SK-N-SH treated with all-trans-retinoic acid at 6 μM for 48 hours (cell line): Measurements from ENCODE around the gene UBA3.

Source experiments
- ATAC-seq: fragments of 200-7000 bp; cut with Tn5 transposase; 3 replicates; pipeline ENCODE4 v1.9.1; 2020; ENCODE audit warnings: mild to moderate bottlenecking, moderate library complexity
- ARNTL ChIP-seq: fragments of 450-650 bp; formaldehyde crosslinking; IDR thresholded peaks from 2 replicates; pipeline ENCODE4 v1.5.0; 2020; ENCODE audit warnings: low read depth, mild to moderate bottlenecking, moderate library complexity, borderline replicate concordance
- BACH2 ChIP-seq: fragments of 250-450 bp; sonication (Bioruptor Pico); IDR thresholded peaks from 2 replicates; pipeline ENCODE4 v1.9.0; 2021; ENCODE audit warnings: mild to moderate bottlenecking, borderline replicate concordance
- CSDC2 ChIP-seq: fragments of 250-450 bp; sonication (Bioruptor Pico); IDR thresholded peaks from 2 replicates; pipeline ENCODE4 v1.5.0; 2020; ENCODE audit warnings: mild to moderate bottlenecking, moderate library complexity
- ESRRG ChIP-seq: fragments of 250-450 bp; sonication (Bioruptor Pico); IDR thresholded peaks from 2 replicates; pipeline ENCODE4 v1.6.1; 2021; ENCODE audit warnings: mild to moderate bottlenecking
- GLIS3 ChIP-seq: fragments of 250-450 bp; sonication (Bioruptor Pico); IDR thresholded peaks from 2 replicates; pipeline ENCODE4 v1.5.0; 2020; ENCODE audit warnings: mild to moderate bottlenecking, moderate library complexity
- PATZ1 ChIP-seq: fragments of 250-450 bp; sonication (Bioruptor Pico); IDR thresholded peaks from 2 replicates; pipeline ENCODE4 v1.8.0; 2020; ENCODE audit warnings: mild to moderate bottlenecking, moderate library complexity, borderline replicate concordance
- POU6F1 ChIP-seq: fragments of 250-450 bp; sonication (Bioruptor Pico); IDR thresholded peaks from 2 replicates; pipeline ENCODE4 v1.8.0; 2021; ENCODE audit warnings: low read depth, mild to moderate bottlenecking, moderate library complexity, borderline replicate concordance
- RARB ChIP-seq: fragments of 250-450 bp; sonication (Bioruptor Pico); IDR thresholded peaks from 2 replicates; pipeline ENCODE4 v1.8.0; 2021; ENCODE audit warnings: mild to moderate bottlenecking, moderate library complexity
- SNAI2 ChIP-seq: fragments of 250-450 bp; sonication (Bioruptor Pico); IDR thresholded peaks from 2 replicates; pipeline ENCODE4 v1.5.0; 2020; ENCODE audit warnings: mild to moderate bottlenecking, moderate library complexity
- TCF4 ChIP-seq: fragments of 250-450 bp; sonication (Bioruptor Pico); IDR thresholded peaks from 2 replicates; pipeline ENCODE4 v1.8.0; 2021; ENCODE audit warnings: mild to moderate bottlenecking, moderate library complexity, borderline replicate concordance
- TOX ChIP-seq: fragments of 250-450 bp; sonication (Bioruptor Pico); IDR thresholded peaks from 2 replicates; pipeline ENCODE4 v1.8.0; 2021; ENCODE audit warnings: mild to moderate bottlenecking, moderate library complexity, borderline replicate concordance
- ZC3H10 ChIP-seq: fragments of 250-450 bp; sonication (Bioruptor Pico); IDR thresholded peaks from 2 replicates; pipeline ENCODE4 v1.5.1; 2021; ENCODE audit warnings: mild to moderate bottlenecking, moderate library complexity
- ZFP3 ChIP-seq: fragments of 250-450 bp; sonication (Bioruptor Pico); IDR thresholded peaks from 2 replicates; pipeline ENCODE4 v1.5.0; 2020; ENCODE audit warnings: mild to moderate bottlenecking, moderate library complexity
- ZFP30 ChIP-seq: fragments of 450-650 bp; formaldehyde crosslinking; IDR thresholded peaks from 2 replicates; pipeline ENCODE4 v1.5.0; 2022; ENCODE audit warnings: mild to moderate bottlenecking, moderate library complexity
- ZNF565 ChIP-seq: fragments of 450-650 bp; formaldehyde crosslinking; conservative IDR thresholded peaks from 2 replicates; pipeline ENCODE4 v1.5.0; 2020; ENCODE audit warnings: low read depth, mild to moderate bottlenecking, moderate library complexity
- ZNF70 ChIP-seq: fragments of 450-650 bp; formaldehyde crosslinking; IDR thresholded peaks from 2 replicates; pipeline ENCODE4 v1.5.0; 2020; ENCODE audit warnings: mild to moderate bottlenecking, moderate library complexity
- ZNF8 ChIP-seq: fragments of 450-650 bp; formaldehyde crosslinking; IDR thresholded peaks from 2 replicates; pipeline ENCODE4 v1.5.0; 2020; ENCODE audit warnings: mild to moderate bottlenecking, moderate library complexity
- TF ChIP-seq, protein P1 (sequence below): fragments of 250-450 bp; sonication (Bioruptor Pico); IDR thresholded peaks from 2 replicates; pipeline ENCODE4 v1.5.1; 2020; ENCODE audit warnings: low read depth, mild to moderate bottlenecking, moderate library complexity
- TF ChIP-seq, protein P2 (sequence below): fragments of 250-450 bp; sonication (Bioruptor Pico); IDR thresholded peaks from 2 replicates; pipeline ENCODE4 v1.5.0; 2020; ENCODE audit warnings: mild to moderate bottlenecking, moderate library complexity
- TF ChIP-seq, protein P3 (sequence below): fragments of 250-450 bp; sonication (Bioruptor Pico); IDR thresholded peaks from 2 replicates; pipeline ENCODE4 v1.5.1; 2021; ENCODE audit warnings: mild to moderate bottlenecking, moderate library complexity

Gene UBA3

GRCh38 chr3:69092030-69092516, 11.9 kb upstream of the UBA3 start:
- TF ChIP-seq ZNF70 (CRISPR knock-in tag) = no peak
- TF ChIP-seq, protein P1, sequence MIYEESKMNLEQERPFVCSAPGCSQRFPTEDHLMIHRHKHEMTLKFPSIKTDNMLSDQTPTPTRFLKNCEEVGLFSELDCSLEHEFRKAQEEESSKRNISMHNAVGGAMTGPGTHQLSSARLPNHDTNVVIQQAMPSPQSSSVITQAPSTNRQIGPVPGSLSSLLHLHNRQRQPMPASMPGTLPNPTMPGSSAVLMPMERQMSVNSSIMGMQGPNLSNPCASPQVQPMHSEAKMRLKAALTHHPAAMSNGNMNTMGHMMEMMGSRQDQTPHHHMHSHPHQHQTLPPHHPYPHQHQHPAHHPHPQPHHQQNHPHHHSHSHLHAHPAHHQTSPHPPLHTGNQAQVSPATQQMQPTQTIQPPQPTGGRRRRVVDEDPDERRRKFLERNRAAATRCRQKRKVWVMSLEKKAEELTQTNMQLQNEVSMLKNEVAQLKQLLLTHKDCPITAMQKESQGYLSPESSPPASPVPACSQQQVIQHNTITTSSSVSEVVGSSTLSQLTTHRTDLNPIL (CRISPR knock-in tag) = no peak
- no peak for TF ChIP-seq POU6F1 (CRISPR knock-in tag)
- no peak for TF ChIP-seq SNAI2 (CRISPR knock-in tag)
- TF ChIP-seq ZFP3 (CRISPR knock-in tag) = no peak
- TF ChIP-seq RARB (CRISPR knock-in tag) = no peak
- no peak for TF ChIP-seq ZC3H10
- no peak for TF ChIP-seq TOX (CRISPR knock-in tag)
- TF ChIP-seq ZNF565 (CRISPR knock-in tag) = no peak
- no peak for TF ChIP-seq BACH2 (CRISPR knock-in tag)
- TF ChIP-seq, protein P2, sequence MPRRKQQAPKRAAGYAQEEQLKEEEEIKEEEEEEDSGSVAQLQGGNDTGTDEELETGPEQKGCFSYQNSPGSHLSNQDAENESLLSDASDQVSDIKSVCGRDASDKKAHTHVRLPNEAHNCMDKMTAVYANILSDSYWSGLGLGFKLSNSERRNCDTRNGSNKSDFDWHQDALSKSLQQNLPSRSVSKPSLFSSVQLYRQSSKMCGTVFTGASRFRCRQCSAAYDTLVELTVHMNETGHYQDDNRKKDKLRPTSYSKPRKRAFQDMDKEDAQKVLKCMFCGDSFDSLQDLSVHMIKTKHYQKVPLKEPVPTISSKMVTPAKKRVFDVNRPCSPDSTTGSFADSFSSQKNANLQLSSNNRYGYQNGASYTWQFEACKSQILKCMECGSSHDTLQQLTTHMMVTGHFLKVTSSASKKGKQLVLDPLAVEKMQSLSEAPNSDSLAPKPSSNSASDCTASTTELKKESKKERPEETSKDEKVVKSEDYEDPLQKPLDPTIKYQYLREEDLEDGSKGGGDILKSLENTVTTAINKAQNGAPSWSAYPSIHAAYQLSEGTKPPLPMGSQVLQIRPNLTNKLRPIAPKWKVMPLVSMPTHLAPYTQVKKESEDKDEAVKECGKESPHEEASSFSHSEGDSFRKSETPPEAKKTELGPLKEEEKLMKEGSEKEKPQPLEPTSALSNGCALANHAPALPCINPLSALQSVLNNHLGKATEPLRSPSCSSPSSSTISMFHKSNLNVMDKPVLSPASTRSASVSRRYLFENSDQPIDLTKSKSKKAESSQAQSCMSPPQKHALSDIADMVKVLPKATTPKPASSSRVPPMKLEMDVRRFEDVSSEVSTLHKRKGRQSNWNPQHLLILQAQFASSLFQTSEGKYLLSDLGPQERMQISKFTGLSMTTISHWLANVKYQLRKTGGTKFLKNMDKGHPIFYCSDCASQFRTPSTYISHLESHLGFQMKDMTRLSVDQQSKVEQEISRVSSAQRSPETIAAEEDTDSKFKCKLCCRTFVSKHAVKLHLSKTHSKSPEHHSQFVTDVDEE (CRISPR knock-in tag) = no peak
- no peak for TF ChIP-seq GLIS3 (CRISPR knock-in tag)
- no peak for TF ChIP-seq ZNF8 (CRISPR knock-in tag)
- no peak for TF ChIP-seq TCF4 (CRISPR knock-in tag)
- TF ChIP-seq ESRRG (CRISPR knock-in tag) = no peak
- no peak for TF ChIP-seq CSDC2
- TF ChIP-seq PATZ1 (CRISPR knock-in tag) = no peak
- no peak for TF ChIP-seq ARNTL (CRISPR knock-in tag)
- TF ChIP-seq, protein P3, sequence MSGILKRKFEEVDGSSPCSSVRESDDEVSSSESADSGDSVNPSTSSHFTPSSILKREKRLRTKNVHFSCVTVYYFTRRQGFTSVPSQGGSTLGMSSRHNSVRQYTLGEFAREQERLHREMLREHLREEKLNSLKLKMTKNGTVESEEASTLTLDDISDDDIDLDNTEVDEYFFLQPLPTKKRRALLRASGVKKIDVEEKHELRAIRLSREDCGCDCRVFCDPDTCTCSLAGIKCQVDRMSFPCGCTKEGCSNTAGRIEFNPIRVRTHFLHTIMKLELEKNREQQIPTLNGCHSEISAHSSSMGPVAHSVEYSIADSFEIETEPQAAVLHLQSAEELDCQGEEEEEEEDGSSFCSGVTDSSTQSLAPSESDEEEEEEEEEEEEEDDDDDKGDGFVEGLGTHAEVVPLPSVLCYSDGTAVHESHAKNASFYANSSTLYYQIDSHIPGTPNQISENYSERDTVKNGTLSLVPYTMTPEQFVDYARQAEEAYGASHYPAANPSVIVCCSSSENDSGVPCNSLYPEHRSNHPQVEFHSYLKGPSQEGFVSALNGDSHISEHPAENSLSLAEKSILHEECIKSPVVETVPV (CRISPR knock-in tag) = no peak
- no peak for ATAC-seq

DNA sequence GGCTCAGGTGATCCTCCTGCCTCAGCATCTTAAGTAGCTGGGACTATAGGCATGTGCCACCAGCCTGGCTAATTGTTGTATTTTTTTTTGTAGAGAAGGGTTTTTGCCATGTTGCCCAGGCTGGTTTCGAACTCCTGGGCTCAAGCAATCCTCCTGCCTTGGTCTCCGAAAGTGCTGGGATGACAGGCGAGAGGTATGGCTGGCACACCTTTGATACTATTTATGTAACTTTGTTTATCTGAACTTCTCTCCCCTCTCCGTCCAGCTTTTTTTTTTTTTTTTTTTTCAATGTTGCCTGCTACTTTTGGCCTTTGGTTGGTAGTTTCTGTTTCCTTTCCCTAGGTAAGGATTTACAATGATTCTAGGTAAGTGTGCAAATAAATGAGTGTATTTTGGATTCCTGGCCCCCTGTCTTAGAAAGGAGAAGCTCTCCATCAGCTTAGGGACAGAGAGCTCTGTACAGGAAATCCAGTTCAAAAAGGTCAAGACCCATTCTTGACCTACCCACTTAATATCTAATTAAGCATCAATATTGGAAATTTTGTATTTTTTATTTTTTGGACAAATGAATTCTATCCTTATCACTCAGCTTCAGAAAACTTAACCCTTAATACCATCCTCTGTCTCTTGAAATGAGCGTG, 11.3 kb upstream of the UBA3 start:
- TF ChIP-seq CSDC2 = no peak
- no peak for TF ChIP-seq ARNTL (CRISPR knock-in tag)
- ATAC-seq = no peak

DNA sequence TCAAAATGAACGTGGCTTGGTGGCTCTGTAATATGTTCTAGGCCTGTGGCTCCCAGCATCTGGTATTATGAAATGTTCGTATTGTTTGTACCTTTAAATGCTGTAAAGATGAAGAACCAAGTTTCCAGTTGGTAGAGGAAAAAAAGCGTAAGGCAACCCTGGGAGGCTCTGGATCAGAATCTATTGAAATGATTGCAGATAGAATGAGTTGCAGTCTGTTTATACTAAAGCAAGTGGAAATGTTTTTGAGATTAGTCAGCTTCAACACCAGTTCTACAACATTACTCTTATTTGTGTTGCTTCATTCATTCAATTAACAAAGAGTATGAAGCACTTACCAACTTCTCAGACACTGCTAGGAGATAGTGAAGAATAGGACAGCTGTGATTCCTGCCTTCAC, 9.9 kb upstream of the UBA3 start:
- no peak for ATAC-seq
- TF ChIP-seq SNAI2 (CRISPR knock-in tag) (no peak), ESRRG (CRISPR knock-in tag) (no peak), ZNF70 (CRISPR knock-in tag) (no peak), ZNF8 (CRISPR knock-in tag) (no peak), CSDC2 (no peak), RARB (CRISPR knock-in tag) (no peak), ZFP30 (no peak), PATZ1 (CRISPR knock-in tag) (no peak), ZNF565 (CRISPR knock-in tag) (no peak), POU6F1 (CRISPR knock-in tag) (no peak), TCF4 (CRISPR knock-in tag) (no peak), ZFP3 (CRISPR knock-in tag) (no peak)
- TF ChIP-seq, protein P2 (CRISPR knock-in tag) = no peak
